ENCODE results near the gene ZSCAN18.

GRCh38 chr19:58034477-58034793 is 63.6 kb downstream of the ZSCAN18 start:
- TF ChIP-seq CTCF (conservative IDR thresholded peaks at IDR 0.05 in 1 of 2, IDR thresholded peaks at IDR 0.05 in 1 of 2; ENCODE audit: extremely low read depth in 1 of 2, insufficient read depth in 1 of 2, low read depth in 1 of 2, low read length in 2 of 2) (no peak), EZH2 (IDR thresholded peaks at IDR 0.05; ENCODE audit: borderline replicate concordance, low read length) (no peak)

Measured in mammary epithelial cell (primary cell).